ENCODE results near the gene GPR50.

The GPR50 gene

DNA sequence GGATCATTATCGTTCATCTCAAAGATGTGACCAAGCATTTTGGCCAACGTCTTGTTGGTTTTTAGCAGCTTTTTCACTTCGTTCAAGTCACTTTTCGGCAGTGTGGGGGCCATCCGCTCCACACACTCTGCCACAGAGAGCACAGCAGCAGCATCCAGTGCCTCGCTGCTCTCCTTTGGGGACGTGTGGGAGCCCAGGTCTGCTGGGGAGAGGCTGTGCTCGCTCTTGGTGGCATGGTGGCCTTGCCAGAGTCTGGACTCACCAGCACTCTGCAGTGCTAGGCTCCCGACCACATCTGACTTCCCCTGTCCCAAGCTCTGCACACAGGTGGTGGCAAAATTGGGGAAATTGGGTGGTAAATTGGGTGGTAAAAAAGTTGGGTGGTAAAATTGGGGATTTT is 50.6 kb downstream of the GPR50 start:
- in situ Hi-C loops (cut with MboI; ENCODE audit: low sequenced_read_pairs): no loop called here

DNA sequence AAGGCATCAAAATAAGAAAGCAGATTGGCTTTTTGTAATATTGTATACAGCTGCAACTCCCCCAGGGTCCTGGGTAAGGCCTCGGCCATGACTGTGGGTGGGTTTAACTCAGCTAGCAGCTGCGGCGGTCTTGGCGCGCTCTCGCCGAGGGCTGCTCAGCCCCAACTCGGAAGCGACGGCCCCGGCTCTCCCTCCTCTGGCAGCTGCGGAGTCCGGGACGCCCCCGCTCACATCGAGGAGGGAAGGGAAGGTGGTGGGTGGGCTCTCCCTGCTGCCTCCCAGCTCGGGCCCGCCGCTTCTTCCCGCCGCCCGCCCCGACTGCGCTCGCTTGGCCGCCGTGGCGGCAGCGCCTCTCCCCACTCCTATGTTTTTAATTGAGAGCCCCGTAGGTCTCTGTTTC is 51.2 kb downstream of the GPR50 start:
- in situ Hi-C loops (cut with MboI; ENCODE audit: low sequenced_read_pairs): no loop called here

DNA sequence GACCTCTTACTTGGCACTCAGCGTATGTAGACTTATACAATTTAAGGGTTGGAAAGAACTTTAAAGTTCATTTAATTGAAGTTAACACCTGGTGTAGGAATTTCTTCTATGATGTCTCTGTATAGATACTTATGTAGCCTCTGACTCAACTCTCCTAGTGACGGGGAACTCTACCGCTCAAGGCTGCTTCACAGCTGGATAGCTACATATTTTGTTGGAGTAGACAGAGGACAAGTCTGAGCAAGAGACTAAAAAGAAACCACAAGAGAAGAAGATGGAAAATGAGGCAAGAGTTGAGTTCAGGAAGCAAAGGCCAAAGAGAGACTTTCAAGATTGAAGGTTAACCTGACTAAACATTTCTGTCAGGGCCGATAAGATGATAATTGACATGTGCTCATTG is 52.6 kb downstream of the GPR50 start:
- in situ Hi-C loops (cut with MboI; ENCODE audit: low sequenced_read_pairs): no loop called here

Measured in hTERT RPE-1 (cell line).